GDM1 (cell line): ENCODE results near the gene SMAD5.

Experiments
- DNase-seq: peaks from one replicate; lab custom pipeline; 2025; lab: John Stamatoyannopoulos, UW

The SMAD5 gene

DNA sequence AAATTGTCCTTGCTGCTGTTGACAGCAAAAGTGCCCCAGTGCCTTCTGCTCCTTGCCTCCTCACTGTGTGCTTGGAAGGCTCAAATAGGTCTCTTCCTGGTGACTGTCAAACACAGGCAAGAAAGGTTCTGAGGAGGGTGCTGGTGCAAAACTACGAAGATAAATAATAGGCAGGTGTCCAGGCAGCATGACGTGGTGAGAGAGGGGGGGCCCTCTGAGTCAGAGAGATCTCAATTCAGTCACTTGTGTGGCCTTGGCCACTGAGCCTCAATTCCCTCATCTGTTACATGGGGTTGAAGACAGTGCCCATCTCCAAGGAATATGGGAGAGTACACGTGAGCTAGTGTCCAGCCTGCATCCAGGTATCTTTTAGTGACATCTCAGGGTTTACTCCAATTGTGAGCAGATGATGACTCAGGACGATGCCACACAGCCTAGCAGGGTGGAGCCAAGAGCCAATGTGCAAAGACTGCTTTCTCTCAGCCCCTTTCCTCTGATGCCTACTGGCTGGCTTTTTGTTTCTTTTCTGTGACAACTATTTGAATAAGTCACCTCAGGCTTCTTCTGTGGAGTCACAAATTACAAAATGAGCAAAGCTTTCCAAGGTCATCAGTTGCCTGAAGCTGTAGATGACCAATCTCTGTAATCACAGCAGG is 90.1 kb downstream of the SMAD5 start:
- no peak for DNase-seq

DNA sequence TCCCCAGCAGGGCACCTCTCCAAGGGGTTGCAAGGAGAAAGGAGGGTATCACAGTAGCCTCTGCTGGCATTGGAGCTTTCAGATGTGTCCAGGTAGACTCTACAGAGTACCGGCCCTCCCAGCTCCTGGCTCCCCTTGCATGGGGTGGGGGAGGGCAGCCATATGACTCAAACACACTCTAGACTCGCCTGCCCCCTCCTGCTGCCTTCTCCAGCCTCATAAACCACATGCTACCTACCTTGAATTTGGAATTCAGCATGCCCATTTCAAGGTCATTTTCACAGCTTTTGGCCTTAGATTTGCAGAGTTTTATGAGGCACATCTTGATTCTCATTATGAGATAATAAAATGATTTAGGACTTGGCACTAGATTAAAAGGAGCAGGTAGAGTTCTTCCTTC is 93.2 kb downstream of the SMAD5 start:
- DNase-seq, result no peak

DNA sequence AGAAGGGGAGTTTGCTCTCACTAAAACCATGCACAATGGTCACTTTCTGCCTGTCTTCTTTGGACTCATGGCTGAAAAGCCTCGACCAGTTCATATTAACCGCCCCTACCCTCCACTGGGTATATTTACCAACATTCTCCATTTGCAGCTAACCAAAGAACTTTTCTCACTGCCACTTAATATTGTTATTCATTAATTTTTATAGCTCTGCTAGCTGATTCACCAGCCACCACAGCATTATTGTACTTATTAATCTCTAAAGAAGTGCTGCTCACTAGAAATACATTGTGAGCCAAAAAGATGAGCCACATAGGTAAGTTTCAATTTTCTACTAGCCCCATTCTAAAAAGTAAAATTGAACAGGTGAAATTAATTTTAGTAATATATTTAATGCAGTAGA is 93.8 kb downstream of the SMAD5 start:
- DNase-seq, result no peak

DNA sequence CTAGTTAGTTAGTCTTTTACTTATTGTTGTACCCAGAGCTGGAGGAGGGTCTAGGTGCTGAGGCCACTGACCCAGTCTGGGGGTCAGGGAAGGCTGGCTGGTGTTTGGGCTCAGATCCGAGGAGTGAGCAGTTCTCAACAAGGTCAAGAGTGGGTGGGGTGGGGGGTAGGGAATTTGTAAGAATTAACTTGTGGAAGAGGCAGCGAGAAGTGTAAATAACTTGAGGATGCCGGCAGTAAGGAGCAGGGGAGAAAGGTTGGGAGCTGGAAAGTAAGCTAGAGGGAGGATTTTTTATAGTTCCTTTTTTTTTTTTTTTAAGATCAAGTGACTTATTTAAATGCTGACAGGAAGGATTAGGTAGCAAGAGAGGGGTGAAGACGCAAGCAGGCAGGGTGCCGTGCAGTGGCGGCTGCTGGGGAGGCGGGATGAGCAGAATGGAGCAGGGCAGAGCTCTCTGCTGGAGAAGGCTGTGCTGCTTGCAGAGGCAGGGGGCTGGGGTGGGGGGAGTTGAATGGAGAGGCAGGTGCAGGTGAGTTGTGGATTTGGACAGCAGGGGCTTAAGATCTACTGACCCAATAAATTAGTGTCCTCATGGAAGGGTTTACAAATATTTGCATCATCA is 95.6 kb downstream of the SMAD5 start:
- DNase-seq, result no peak

DNA sequence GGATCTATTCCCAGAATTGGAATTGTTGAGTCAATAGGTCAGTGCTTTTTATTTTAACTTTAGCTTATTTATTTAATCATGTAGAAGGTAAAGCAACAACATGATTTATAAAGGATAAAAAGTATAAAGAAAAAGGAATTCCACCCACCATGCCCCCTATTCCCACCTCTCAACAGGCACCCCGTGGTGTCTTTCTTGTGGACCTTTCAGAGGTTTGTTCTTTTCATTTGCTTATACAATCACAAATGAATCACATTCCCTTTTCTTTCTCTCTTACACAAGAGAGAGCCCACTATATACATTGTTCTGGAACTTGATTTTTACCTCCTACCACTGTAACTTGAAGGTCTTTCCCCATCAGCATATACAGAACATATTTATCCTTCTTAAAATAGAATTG is 97.5 kb downstream of the SMAD5 start:
- no peak for DNase-seq

DNA sequence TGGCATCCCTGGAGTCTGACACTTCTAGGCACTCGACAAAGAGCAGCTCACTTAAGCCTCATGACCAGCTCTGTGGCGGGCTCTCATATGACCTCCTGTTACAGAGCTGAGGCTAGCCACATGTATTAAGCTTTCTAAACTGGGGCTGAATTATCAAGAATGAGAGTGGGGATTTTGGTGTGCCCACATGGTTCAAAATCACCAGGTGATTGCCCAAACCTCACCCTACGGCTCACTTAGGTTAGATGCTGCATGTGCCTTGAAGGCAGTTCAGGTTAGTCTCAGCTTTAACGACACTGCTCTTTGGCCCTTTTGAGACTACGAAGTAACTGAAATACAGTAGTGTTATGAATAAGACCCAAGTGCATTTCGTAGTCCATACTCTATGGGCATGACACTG is 99.7 kb downstream of the SMAD5 start:
- DNase-seq, result no peak
